ENCODE data around the gene PXN. TPM values are rescaled to one million over a fixed set of nuclear protein-coding genes. Genes with fewer than 3 reads are reported as not detected.

The PXN gene
- total and polyA plus RNA-seq, 8 donors: 20.9 to 59.0 (median 29.4) TPM

DNA sequence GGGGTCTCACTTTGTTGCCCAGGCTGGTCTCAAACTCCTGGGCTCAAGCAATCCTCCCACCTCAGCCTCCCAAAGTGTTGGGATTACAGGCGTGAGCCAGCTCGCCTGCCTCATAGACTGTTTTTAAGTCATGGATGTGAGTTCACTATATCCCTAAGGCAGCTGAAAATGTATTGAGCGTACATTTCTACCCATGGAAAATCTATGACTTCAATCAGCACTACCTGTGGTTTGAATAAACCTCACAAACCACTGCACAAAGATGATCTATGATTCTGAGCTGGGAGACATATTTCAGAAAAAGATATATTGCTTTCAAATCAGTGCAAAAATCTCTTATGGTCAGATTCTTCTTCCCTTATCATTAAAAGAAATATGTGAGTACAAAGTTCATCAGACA is 93.5 kb downstream of the PXN start:
- Histone ChIP-seq H3K4me3 (no peak overlapping the region), H3K4me1 (no peaks in the 10 kb centered on the region), H3K27ac (no peak overlapping the region), H3K36me3 (peaks cover 13 to 94% (median 44%) of the 10 kb centered on the region in 3 donors), H3K27me3 (no peaks in the 10 kb centered on the region), H3K9me3 (no peaks in the 10 kb centered on the region)
- TF ChIP-seq, protein P1, sequence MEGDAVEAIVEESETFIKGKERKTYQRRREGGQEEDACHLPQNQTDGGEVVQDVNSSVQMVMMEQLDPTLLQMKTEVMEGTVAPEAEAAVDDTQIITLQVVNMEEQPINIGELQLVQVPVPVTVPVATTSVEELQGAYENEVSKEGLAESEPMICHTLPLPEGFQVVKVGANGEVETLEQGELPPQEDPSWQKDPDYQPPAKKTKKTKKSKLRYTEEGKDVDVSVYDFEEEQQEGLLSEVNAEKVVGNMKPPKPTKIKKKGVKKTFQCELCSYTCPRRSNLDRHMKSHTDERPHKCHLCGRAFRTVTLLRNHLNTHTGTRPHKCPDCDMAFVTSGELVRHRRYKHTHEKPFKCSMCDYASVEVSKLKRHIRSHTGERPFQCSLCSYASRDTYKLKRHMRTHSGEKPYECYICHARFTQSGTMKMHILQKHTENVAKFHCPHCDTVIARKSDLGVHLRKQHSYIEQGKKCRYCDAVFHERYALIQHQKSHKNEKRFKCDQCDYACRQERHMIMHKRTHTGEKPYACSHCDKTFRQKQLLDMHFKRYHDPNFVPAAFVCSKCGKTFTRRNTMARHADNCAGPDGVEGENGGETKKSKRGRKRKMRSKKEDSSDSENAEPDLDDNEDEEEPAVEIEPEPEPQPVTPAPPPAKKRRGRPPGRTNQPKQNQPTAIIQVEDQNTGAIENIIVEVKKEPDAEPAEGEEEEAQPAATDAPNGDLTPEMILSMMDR (IDR thresholded peaks at IDR 0.05): no peak
- DNase-seq (no peak), FAIRE-seq (no peak), ATAC-seq (no peak)
- WGBS, 2 donors: 92 to 94% methylated on average over 3 of the region's 3 CpGs
- intact Hi-C loops (cut with DNase I): no loop called here

GRCh38 chr12:120170631-120171030 is 94.9 kb downstream of the PXN start:
- TF ChIP-seq, protein P1 (IDR thresholded peaks at IDR 0.05): no peak
- H3K4me1 ChIP-seq: no peaks in the 10 kb centered on the region
- peaks cover 13 to 80% (median 42%) of the 10 kb centered on the region in 3 donors for H3K36me3 ChIP-seq
- H3K9me3 ChIP-seq: no peaks in the 10 kb centered on the region
- H3K27ac ChIP-seq: no peak overlapping the region
- H3K4me3 ChIP-seq: no peak overlapping the region
- DNase-seq: no peak
- H3K27me3 ChIP-seq: no peaks in the 10 kb centered on the region
- no peak for FAIRE-seq
- intact Hi-C loops (cut with DNase I): no loop called here
- WGBS, 2 donors: 90 to 91% methylated on average over 7 of the region's 7 CpGs
- ATAC-seq: no peak

GRCh38 chr12:120169946-120170345 is 95.6 kb downstream of the PXN start:
- Histone ChIP-seq H3K27me3 (no peaks in the 10 kb centered on the region), H3K36me3 (peaks cover 13 to 73% (median 44%) of the 10 kb centered on the region in 3 donors), H3K4me1 (no peaks in the 10 kb centered on the region), H3K4me3 (no peak overlapping the region), H3K27ac (no peak overlapping the region), H3K9me3 (no peaks in the 10 kb centered on the region)
- intact Hi-C loops (cut with DNase I): no loop called here
- DNase-seq (no peak), ATAC-seq (no peak), FAIRE-seq (no peak)
- TF ChIP-seq, protein P1 (IDR thresholded peaks at IDR 0.05): no peak
- WGBS, 2 donors: 94% methylated on average over 2 of the region's 2 CpGs

GRCh38 chr12:120168337-120168736 is 97.2 kb downstream of the PXN start:
- Histone ChIP-seq H3K27me3 (no peaks in the 10 kb centered on the region), H3K4me3 (no peak overlapping the region), H3K36me3 (peaks cover 13 to 71% (median 33%) of the 10 kb centered on the region in 3 donors), H3K9me3 (no peaks in the 10 kb centered on the region), H3K27ac (no peak overlapping the region), H3K4me1 (no peaks in the 10 kb centered on the region)
- WGBS, 2 donors: 94 to 96% methylated on average over 4 of the region's 4 CpGs
- FAIRE-seq: no peak
- intact Hi-C loops (cut with DNase I): no loop called here
- no peak for DNase-seq
- no peak for ATAC-seq
- TF ChIP-seq, protein P1 (IDR thresholded peaks at IDR 0.05): no peak

DNA sequence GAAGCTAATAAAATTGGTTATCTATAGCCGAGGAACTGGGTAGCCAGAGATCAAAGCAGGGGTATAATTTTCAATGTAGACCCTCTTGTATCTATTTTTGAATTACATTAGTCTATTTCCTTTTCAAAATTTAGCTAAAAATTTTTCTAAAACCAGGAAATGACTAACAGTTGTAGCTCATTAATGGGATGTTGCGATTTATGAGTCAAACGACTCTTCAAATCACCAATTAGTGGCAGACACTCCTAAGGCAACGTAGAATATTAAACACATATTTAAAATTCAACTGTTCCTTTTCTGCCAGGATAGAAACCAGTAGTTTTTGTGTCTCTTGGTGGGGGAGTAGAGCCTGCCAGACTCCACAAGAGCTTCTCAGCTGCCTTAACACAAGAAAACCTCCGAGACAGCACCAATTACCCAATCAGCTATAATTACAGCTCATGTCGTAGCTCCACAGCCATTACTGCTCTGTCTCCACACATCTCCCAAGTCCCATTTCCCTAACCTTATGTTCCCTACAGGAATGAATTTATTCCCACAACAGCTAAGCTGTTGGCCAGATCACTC is 97.9 kb downstream of the PXN start:
- Histone ChIP-seq H3K36me3 (peaks cover 9 to 71% (median 33%) of the 10 kb centered on the region in 3 donors), H3K4me1 (no peaks in the 10 kb centered on the region), H3K9me3 (no peaks in the 10 kb centered on the region), H3K27ac (no peak overlapping the region), H3K4me3 (no peak overlapping the region), H3K27me3 (no peaks in the 10 kb centered on the region)
- ATAC-seq: no peak
- 91 to 92% methylated on average over 6 of the region's 6 CpGs for WGBS, 2 donors
- no peak for FAIRE-seq
- TF ChIP-seq, protein P1 (IDR thresholded peaks at IDR 0.05): no peak
- no peak for DNase-seq
- intact Hi-C loops (cut with DNase I): no loop called here
